Fibroblast of the aortic adventitia (primary cell): ENCODE results near the gene ANKZF1. TPM values are rescaled to one million over a fixed set of nuclear protein-coding genes. Genes with fewer than 3 reads are reported as not detected.
"Not testable (repeated sequence)": the region's sequence is repeated elsewhere in the genome, so short reads cannot be mapped to it uniquely, and the experiment has no call there.

Experiments used
- DNase-seq: peaks from one replicate; pipeline ENCODE4 v3.0.0-alpha.2; 2010; ENCODE audit warnings: low read depth
- H3K4me3 ChIP-seq: 2 replicates; pipeline ENCODE4 v1.5.1; 2011; ENCODE audit warnings: low read depth, mild to moderate bottlenecking, control low read depth, low read length, moderate library complexity
- CTCF ChIP-seq: IDR thresholded peaks from 2 replicates; pipeline ENCODE4 v1.5.1; 2011; ENCODE audit warnings: mild to moderate bottlenecking, low read length, control low read depth, inconsistent platforms; ENCODE audit not compliant: insufficient read depth
- total RNA-seq: library from RNA; depleted of rRNA; stranded (reverse); fragments of >200 nt; gene quantifications from 2 replicates; pipeline ENCODE4 v1.2.3, GENCODE V29; 2012; ENCODE audit warnings: low replicate concordance

Gene ANKZF1
- total RNA-seq, 1 donor, result 23.7 TPM

- no peak for DNase-seq
- H3K4me3 ChIP-seq, result no peak overlapping the region
- TF ChIP-seq CTCF, result no peak
Observed at GRCh38 chr2:219252084-219252483, 22.5 kb downstream of the ANKZF1 start.

- no peak for TF ChIP-seq CTCF
- peak overlapping the region; percentile 70 for H3K4me3 ChIP-seq
- DNase-seq, result no peak
Observed at GRCh38 chr2:219252570-219252899, 22.9 kb downstream of the ANKZF1 start.

GRCh38 chr2:219252900-219253752 is 23.5 kb downstream of the ANKZF1 start, which contains the start of gene TUBA4B:
Gene TUBA4B (plus strand): TSS chr2:219253243. CDS start chr2:219253408, 165 bp downstream.
- no peak for DNase-seq
- no peak for TF ChIP-seq CTCF
- peak within 1 kb of the TSS; percentile 70 for H3K4me3 ChIP-seq

GRCh38 chr2:219253753-219254589 is 24.4 kb downstream of the ANKZF1 start, which contains the start of gene TUBA4A:
Gene TUBA4A (minus strand): TSS chr2:219253918. CDS start chr2:219253858, 60 bp downstream.
- peak within 1 kb of the TSS; percentile 70 for H3K4me3 ChIP-seq
- peak; percentile 43 for DNase-seq
- no peak for TF ChIP-seq CTCF

- peak; percentile 16 for DNase-seq
- no peak for TF ChIP-seq CTCF
- peak overlapping the region; percentile 70 for H3K4me3 ChIP-seq
Observed at GRCh38 chr2:219254590-219255201, 25.1 kb downstream of the ANKZF1 start.

GRCh38 chr2:219258942-219259341 is 29.3 kb downstream of the ANKZF1 start:
- not testable (repeated sequence) for H3K4me3 ChIP-seq, DNase-seq
